Measurements from ENCODE around the gene SEL1L2.

DNA sequence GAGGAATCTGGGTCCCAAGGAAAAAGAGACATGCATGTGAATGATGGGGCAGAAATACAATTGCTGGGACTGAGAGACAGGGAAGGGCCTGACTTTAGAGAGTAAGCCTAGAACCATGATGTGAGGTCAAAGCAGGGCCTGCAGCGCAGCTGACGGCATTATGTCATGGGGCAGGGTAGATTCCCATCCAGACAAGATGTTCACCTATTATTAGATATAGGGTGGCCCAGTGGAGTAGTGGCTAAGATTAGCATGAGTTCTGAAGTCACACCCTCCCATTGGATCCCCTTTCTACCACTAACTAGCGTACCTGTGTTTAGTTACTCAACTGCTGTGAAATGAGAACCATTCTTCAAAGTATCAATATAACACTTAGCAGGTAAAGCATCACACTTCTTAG is 166.0 kb downstream of the SEL1L2 start:
- TF ChIP-seq CTCF (conservative IDR thresholded peaks at IDR 0.05 in 1 of 2, IDR thresholded peaks at IDR 0.05 in 1 of 2; ENCODE audit: extremely low read depth in 1 of 2, insufficient read depth in 1 of 2, low read depth in 1 of 2, low read length in 2 of 2) (no peak), EZH2 (IDR thresholded peaks at IDR 0.05; ENCODE audit: borderline replicate concordance, low read length) (no peak)
